ENCODE data around the gene TMEM97. TPM values are rescaled to one million over a fixed set of nuclear protein-coding genes. Genes with fewer than 3 reads are reported as not detected.

Gene TMEM97
- total RNA-seq, 3 donors from 2014 or later (not counting 1 experiment from before 2014, with no cell fraction given): 4.6 to 8.8 (median 7.5) TPM

- whole genome bisulfite sequencing (ENCODE audit: insufficient coverage): 89% methylated on average over 8 of the region's 8 CpGs
- no peak for DNase-seq
- H3K27me3 ChIP-seq (ENCODE audit: control insufficient read depth, insufficient read depth, low read length): no peaks in the 10 kb centered on the region
- no peak for ATAC-seq
- H3K4me3 Mint-ChIP-seq: peak overlapping the region; percentile 89
- intact Hi-C loops (cut with micrococcal nuclease): no loop called here
- H3K36me3 Mint-ChIP-seq: no peaks in the 10 kb centered on the region
- H3K4me1 Mint-ChIP-seq: peaks cover 25 to 28% of the 10 kb centered on the region in 2 donors
- H3K36me3 ChIP-seq (ENCODE audit: control insufficient read depth, insufficient read depth, low read length): no peaks in the 10 kb centered on the region
- H3K27ac ChIP-seq (ENCODE audit: low read length): no peak overlapping the region
- no peaks in the 10 kb centered on the region for H3K27me3 Mint-ChIP-seq (ENCODE audit: low read depth in 2 of 2)
- no peaks in the 10 kb centered on the region for H3K9me3 ChIP-seq (ENCODE audit: control insufficient read depth, insufficient read depth, low read length)
- H3K4me1 ChIP-seq (ENCODE audit: control insufficient read depth, insufficient read depth, low read length): peaks cover 18% of the 10 kb centered on the region
- no peaks in the 10 kb centered on the region for H3K9me3 Mint-ChIP-seq
- H3K4me3 ChIP-seq (ENCODE audit: low read length): no peak overlapping the region
- H3K27ac Mint-ChIP-seq: peak overlapping the region; percentile 78 to 90
- TF ChIP-seq CTCF (IDR thresholded peaks at IDR 0.05): no peak
These were observed 1.4 kb downstream of the TMEM97 start for GRCh38 chr17:28320215-28321061.

- WGBS (ENCODE audit: insufficient coverage): 90% methylated on average over 4 of the region's 5 CpGs
- no peak overlapping the region for H3K27ac ChIP-seq (ENCODE audit: low read length)
- TF ChIP-seq CTCF (IDR thresholded peaks at IDR 0.05): no peak
- ATAC-seq: no peak
- no peak for DNase-seq
- H3K4me3 Mint-ChIP-seq: no peak overlapping the region
- H3K9me3 ChIP-seq (ENCODE audit: control insufficient read depth, insufficient read depth, low read length): no peaks in the 10 kb centered on the region
- H3K27ac Mint-ChIP-seq: no peak overlapping the region
- H3K4me1 ChIP-seq (ENCODE audit: control insufficient read depth, insufficient read depth, low read length): peaks cover 5% of the 10 kb centered on the region
- H3K9me3 Mint-ChIP-seq: no peaks in the 10 kb centered on the region
- no peaks in the 10 kb centered on the region for H3K27me3 Mint-ChIP-seq (ENCODE audit: low read depth in 2 of 2)
- H3K36me3 ChIP-seq (ENCODE audit: control insufficient read depth, insufficient read depth, low read length): peaks cover 15% of the 10 kb centered on the region
- H3K4me1 Mint-ChIP-seq: peaks cover 10 to 11% of the 10 kb centered on the region in 2 donors
- H3K36me3 Mint-ChIP-seq: peaks cover 12% of the 10 kb centered on the region
- no peak overlapping the region for H3K4me3 ChIP-seq (ENCODE audit: low read length)
- intact Hi-C loops (cut with micrococcal nuclease): no loop called here
- no peaks in the 10 kb centered on the region for H3K27me3 ChIP-seq (ENCODE audit: control insufficient read depth, insufficient read depth, low read length)
These were observed 5.3 kb downstream of the TMEM97 start for GRCh38 chr17:28324267-28324745.

- H3K9me3 Mint-ChIP-seq: no peaks in the 10 kb centered on the region
- peaks cover 5 to 6% of the 10 kb centered on the region in 2 donors for H3K4me1 Mint-ChIP-seq
- H3K4me3 Mint-ChIP-seq: no peak overlapping the region
- Histone ChIP-seq H3K4me3 (ENCODE audit: low read length) (no peak overlapping the region), H3K4me1 (ENCODE audit: control insufficient read depth, insufficient read depth, low read length) (no peaks in the 10 kb centered on the region), H3K9me3 (ENCODE audit: control insufficient read depth, insufficient read depth, low read length) (no peaks in the 10 kb centered on the region), H3K27me3 (ENCODE audit: control insufficient read depth, insufficient read depth, low read length) (no peaks in the 10 kb centered on the region), H3K27ac (ENCODE audit: low read length) (no peak overlapping the region), H3K36me3 (ENCODE audit: control insufficient read depth, insufficient read depth, low read length) (peaks cover 15% of the 10 kb centered on the region)
- no peak for ATAC-seq
- intact Hi-C loops (cut with micrococcal nuclease): no loop called here
- no peak overlapping the region for H3K27ac Mint-ChIP-seq
- WGBS (ENCODE audit: insufficient coverage): 97% methylated on average over 1 of the region's 3 CpGs
- no peak for DNase-seq
- peaks cover 12% of the 10 kb centered on the region for H3K36me3 Mint-ChIP-seq
- no peak for TF ChIP-seq CTCF (IDR thresholded peaks at IDR 0.05)
- no peaks in the 10 kb centered on the region for H3K27me3 Mint-ChIP-seq (ENCODE audit: low read depth in 2 of 2)
These were observed 5.8 kb downstream of the TMEM97 start for GRCh38 chr17:28324781-28325180.

Measured in natural killer cell (primary cell).